Fibroblast of the aortic adventitia (primary cell): Measurements from ENCODE around the gene DNASE2. TPM values are rescaled to one million over a fixed set of nuclear protein-coding genes. Genes with fewer than 3 reads are reported as not detected.
"Not testable (repeated sequence)": the region's sequence is repeated elsewhere in the genome, so short reads cannot be mapped to it uniquely, and the experiment has no call there.

Experiments
- DNase-seq: peaks from one replicate; pipeline ENCODE4 v3.0.0-alpha.2; 2010; ENCODE audit warnings: low read depth
- H3K4me3 ChIP-seq: 2 replicates; pipeline ENCODE4 v1.5.1; 2011; ENCODE audit warnings: low read depth, mild to moderate bottlenecking, control low read depth, low read length, moderate library complexity
- CTCF ChIP-seq: IDR thresholded peaks from 2 replicates; pipeline ENCODE4 v1.5.1; 2011; ENCODE audit warnings: mild to moderate bottlenecking, low read length, control low read depth, inconsistent platforms; ENCODE audit not compliant: insufficient read depth
- total RNA-seq: library from RNA; depleted of rRNA; stranded (reverse); fragments of >200 nt; gene quantifications from 2 replicates; pipeline ENCODE4 v1.2.3, GENCODE V29; 2012; ENCODE audit warnings: low replicate concordance

DNASE2 gene
- total RNA-seq, 1 donor, result 23.4 TPM

DNA sequence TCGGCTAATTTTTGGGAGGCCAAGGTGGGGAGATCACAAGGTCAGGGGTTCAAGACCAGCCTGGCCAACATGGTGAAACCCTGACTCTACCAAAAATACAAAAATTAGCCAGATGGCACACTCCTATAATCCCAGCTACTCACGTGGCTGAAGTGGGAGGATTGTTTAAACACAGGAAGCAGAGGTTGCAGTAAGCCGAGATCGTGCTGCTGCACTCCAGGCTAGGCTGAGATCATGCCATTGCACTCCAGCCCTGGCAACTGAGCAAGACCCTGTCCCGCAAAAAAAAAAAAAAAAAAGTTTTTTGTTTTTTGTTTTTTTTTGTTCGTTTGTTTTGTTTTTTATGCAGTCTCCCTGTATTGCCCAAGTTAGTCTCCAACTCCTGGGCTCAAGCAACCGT lies 21.7 kb downstream of the DNASE2 start:
- TF ChIP-seq CTCF, result no peak
- no peak overlapping the region for H3K4me3 ChIP-seq
- DNase-seq, result no peak

DNA sequence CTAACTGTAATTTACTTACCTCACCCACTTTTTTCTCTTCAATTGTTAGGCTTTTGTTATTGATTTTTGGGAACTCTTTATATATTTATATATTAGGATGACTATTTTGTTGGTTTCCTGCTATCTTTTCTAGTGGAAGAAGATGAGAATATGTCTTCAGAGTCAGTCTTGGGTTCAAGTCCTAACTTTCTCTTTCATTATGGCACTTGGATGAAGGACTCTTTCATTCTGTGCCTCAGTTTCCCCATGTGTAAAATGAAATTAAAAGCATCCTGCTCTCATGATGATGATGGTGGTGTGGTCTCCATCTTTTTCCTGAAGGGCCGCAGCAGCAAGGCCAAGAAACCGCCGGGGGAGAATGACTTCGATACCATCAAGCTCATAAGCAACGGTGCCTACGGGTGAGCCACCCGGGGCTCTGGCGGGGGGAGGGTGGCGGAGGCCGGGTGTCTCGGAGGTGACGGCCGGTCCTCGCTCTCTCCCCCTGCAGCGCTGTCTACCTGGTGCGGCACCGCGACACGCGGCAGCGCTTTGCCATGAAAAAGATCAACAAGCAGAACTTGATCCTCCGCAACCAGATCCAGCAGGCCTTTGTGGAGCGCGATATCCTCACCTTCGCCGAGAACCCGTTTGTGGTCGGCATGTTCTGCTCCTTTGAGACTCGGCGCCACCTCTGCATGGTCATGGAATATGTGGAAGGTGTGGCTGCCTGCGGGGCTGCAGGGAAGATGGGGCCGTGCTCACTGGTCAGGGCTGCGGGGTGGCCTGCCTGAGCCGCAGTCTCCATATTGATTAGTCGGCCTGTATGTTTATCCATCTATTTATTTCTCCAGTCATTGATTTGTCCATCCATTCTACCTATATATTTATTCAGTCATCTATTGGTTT lies 23.0 kb downstream of the DNASE2 start:
- TF ChIP-seq CTCF, result no peak
- no peak overlapping the region for H3K4me3 ChIP-seq
- DNase-seq, result no peak

DNA sequence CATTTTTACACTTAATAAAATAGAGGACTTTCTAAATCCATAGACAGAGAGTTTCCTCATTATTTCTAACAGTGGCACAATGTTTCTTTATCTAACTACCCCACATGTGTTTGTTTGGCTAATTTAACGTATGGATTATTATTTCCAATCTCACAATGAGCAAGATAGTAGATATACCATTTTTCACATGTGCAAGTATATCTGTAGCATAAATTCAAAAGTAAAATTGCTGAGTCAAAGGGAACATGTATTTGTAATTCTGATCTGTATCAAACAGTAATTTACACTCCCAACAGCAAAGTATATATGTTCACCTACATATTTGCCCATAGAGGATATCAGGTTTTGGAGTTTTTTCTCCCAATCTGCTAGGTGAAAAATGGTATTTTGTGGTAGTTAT lies 24.6 kb downstream of the DNASE2 start:
- no peak for TF ChIP-seq CTCF

GRCh38 chr19:12847159-12848139 lies 33.8 kb downstream of the DNASE2 start:
- peak; percentile 79 for TF ChIP-seq CTCF
- peak overlapping the region; percentile 50 for H3K4me3 ChIP-seq

More for the DNA sequence above, 24.6 kb downstream of the DNASE2 start:
- DNase-seq, result no peak
- no peak overlapping the region for H3K4me3 ChIP-seq

GRCh38 chr19:12846613-12847012 lies 34.6 kb downstream of the DNASE2 start:
- DNase-seq, H3K4me3 ChIP-seq: not testable (repeated sequence)

More at GRCh38 chr19:12847159-12848139, 33.8 kb downstream of the DNASE2 start:
- DNase-seq, result peak; percentile 74

GRCh38 chr19:12843999-12844732 lies 37.1 kb downstream of the DNASE2 start:
- no peak for TF ChIP-seq CTCF
- DNase-seq, result no peak

More at GRCh38 chr19:12843999-12844732, 37.1 kb downstream of the DNASE2 start:
- no peak overlapping the region for H3K4me3 ChIP-seq
